Fibroblast of lung (primary cell): ENCODE measurements around the gene SVEP1.

Experiments used
- CTCF ChIP-seq, 2 donors: IDR thresholded peaks in 1 of 2; conservative IDR thresholded peaks in 1 of 2; 1 replicate in 1 of 2; 2 replicates in 1 of 2; pipeline ENCODE4 v1.5.1; 2011 to 2012; ENCODE audit warnings: low read length in 2 of 2, control low read depth in 1 of 2, inconsistent platforms in 1 of 2, low read depth in 1 of 2, mild to moderate bottlenecking in 1 of 2
- EZH2 ChIP-seq: IDR thresholded peaks from 2 replicates; pipeline ENCODE4 v1.5.1; 2012; ENCODE audit warnings: low read length, control low read depth, mild to moderate bottlenecking; ENCODE audit errors: missing control alignments

GRCh38 chr9:110517483-110517882, 62.1 kb downstream of the SVEP1 start:
- TF ChIP-seq CTCF (conservative IDR thresholded peaks at IDR 0.05 in 1 of 2, IDR thresholded peaks at IDR 0.05 in 1 of 2; ENCODE audit: low read depth in 1 of 2, low read length in 2 of 2) (no peak), EZH2 (no peak)
